Mesothelial cell of epicardium (in vitro differentiated cells): ENCODE measurements around the gene ZWILCH. TPM values are rescaled to one million over a fixed set of nuclear protein-coding genes. Genes with fewer than 3 reads are reported as not detected.

Experiments used
- DNase-seq, 2 experiments: peaks; one replicate each; pipeline ENCODE4 v3.0.0; 2021; ENCODE audit warnings: low spot score in 2 of 2; ENCODE audit not compliant: unreplicated experiment in 2 of 2
- H3K27ac Mint-ChIP-seq: 2 replicates; pipeline ENCODE4 v1.8.0; 2021; ENCODE audit warnings: mixed read lengths
- H3K27me3 Mint-ChIP-seq: 2 replicates; pipeline ENCODE4 v1.8.0; 2021; ENCODE audit warnings: low read depth, mixed read lengths
- H3K36me3 Mint-ChIP-seq: 2 replicates; pipeline ENCODE4 v1.8.0; 2021; ENCODE audit warnings: mixed read lengths
- H3K4me1 Mint-ChIP-seq: 2 replicates; pipeline ENCODE4 v1.8.0; 2021; ENCODE audit warnings: mixed read lengths
- H3K4me3 Mint-ChIP-seq: 2 replicates; pipeline ENCODE4 v1.8.0; 2021; ENCODE audit warnings: mild to moderate bottlenecking, moderate library complexity, mixed read lengths
- H3K9me3 Mint-ChIP-seq: 2 replicates; pipeline ENCODE4 v1.8.0; 2021; ENCODE audit warnings: mixed read lengths
- CTCF ChIP-seq: fragments of 200-600 bp; sonication (generic); IDR thresholded peaks from one replicate; pipeline ENCODE4 v1.5.0; 2021; ENCODE audit warnings: antibody characterized with exemption; ENCODE audit not compliant: unreplicated experiment
- total RNA-seq: library from RNA; stranded (reverse); gene quantifications from 3 replicates; pipeline ENCODE4 v1.2.1, GENCODE V29; 2021

Gene ZWILCH
- total RNA-seq, 1 donor from 2014 or later, result 16.5 TPM

- Mint-ChIP-seq H3K4me3 (no peak overlapping the region), H3K36me3 (no peaks in the 10 kb centered on the region), H3K4me1 (peaks cover 5% of the 10 kb centered on the region), H3K27me3 (no peaks in the 10 kb centered on the region), H3K9me3 (no peaks in the 10 kb centered on the region), H3K27ac (peak overlapping the region; percentile 7)
- no peak for TF ChIP-seq CTCF
- DNase-seq, result no peak
Observed at GRCh38 chr15:66573719-66574595, 68.8 kb downstream of the ZWILCH start.

- H3K27me3 Mint-ChIP-seq, result no peaks in the 10 kb centered on the region
- H3K27ac Mint-ChIP-seq, result no peak overlapping the region
- peaks cover 5% of the 10 kb centered on the region for H3K4me1 Mint-ChIP-seq
- no peaks in the 10 kb centered on the region for H3K9me3 Mint-ChIP-seq
- TF ChIP-seq CTCF, result no peak
- DNase-seq, result no peak
- no peaks in the 10 kb centered on the region for H3K36me3 Mint-ChIP-seq
- H3K4me3 Mint-ChIP-seq, result no peak overlapping the region
Observed at GRCh38 chr15:66574596-66574950, 69.4 kb downstream of the ZWILCH start.

GRCh38 chr15:66578286-66578875, 73.3 kb downstream of the ZWILCH start:
- no peaks in the 10 kb centered on the region for H3K9me3 Mint-ChIP-seq
- H3K4me3 Mint-ChIP-seq, result no peak overlapping the region
- no peak overlapping the region for H3K27ac Mint-ChIP-seq
- peaks cover 5% of the 10 kb centered on the region for H3K4me1 Mint-ChIP-seq
- H3K36me3 Mint-ChIP-seq, result no peaks in the 10 kb centered on the region
- H3K27me3 Mint-ChIP-seq, result no peaks in the 10 kb centered on the region
- TF ChIP-seq CTCF, result no peak
- no peak for DNase-seq

- DNase-seq, result no peak
- H3K4me1 Mint-ChIP-seq, result no peaks in the 10 kb centered on the region
- no peaks in the 10 kb centered on the region for H3K36me3 Mint-ChIP-seq
- no peaks in the 10 kb centered on the region for H3K27me3 Mint-ChIP-seq
- H3K9me3 Mint-ChIP-seq, result no peaks in the 10 kb centered on the region
- TF ChIP-seq CTCF, result no peak
- no peak overlapping the region for H3K27ac Mint-ChIP-seq
- no peak overlapping the region for H3K4me3 Mint-ChIP-seq
Observed at GRCh38 chr15:66580643-66581042, 75.5 kb downstream of the ZWILCH start.

- Mint-ChIP-seq H3K4me1 (no peaks in the 10 kb centered on the region), H3K36me3 (no peaks in the 10 kb centered on the region), H3K27me3 (peaks cover 2% of the 10 kb centered on the region), H3K4me3 (peak overlapping the region; percentile 23), H3K27ac (peak overlapping the region; percentile 62), H3K9me3 (no peaks in the 10 kb centered on the region)
- no peak for TF ChIP-seq CTCF
- no peak for DNase-seq
Observed at GRCh38 chr15:66581972-66582537, 76.9 kb downstream of the ZWILCH start.
